GM23338 (cell line): Measurements from ENCODE around the gene CLN6.

Experiments
- CREB1 ChIP-seq: fragments of 250-450 bp; sonication (Bioruptor Pico); IDR thresholded peaks from 2 replicates; pipeline ENCODE4 v1.5.0; 2020; ENCODE audit warnings: low read depth, mild to moderate bottlenecking, moderate library complexity
- EZH2 ChIP-seq: fragments of 200-600 bp; sonication (generic); IDR thresholded peaks from one replicate; pipeline ENCODE4 v1.8.0; 2017; ENCODE audit warnings: antibody characterized with exemption, mild to moderate bottlenecking, low read depth; ENCODE audit not compliant: unreplicated experiment
- EZH2phosphoT487 ChIP-seq: fragments of 200-600 bp; sonication (generic); IDR thresholded peaks from one replicate; pipeline ENCODE4 v1.8.1; 2018; ENCODE audit warnings: antibody characterized with exemption; ENCODE audit not compliant: unreplicated experiment
- JUNB ChIP-seq: IDR thresholded peaks from one replicate; pipeline ENCODE4 v1.6.1; 2016; ENCODE audit warnings: antibody characterized with exemption; ENCODE audit not compliant: unreplicated experiment
- NANOG ChIP-seq: IDR thresholded peaks from 2 replicates; pipeline ENCODE4 v1.6.1; 2016; ENCODE audit warnings: antibody characterized with exemption, borderline replicate concordance
- POLR2AphosphoS5 ChIP-seq: IDR thresholded peaks from 2 replicates; pipeline ENCODE4 v1.6.1; 2016; ENCODE audit warnings: antibody characterized with exemption, low read depth
- STAT1 ChIP-seq: IDR thresholded peaks from one replicate; pipeline ENCODE4 v1.6.1; 2016; ENCODE audit warnings: antibody characterized with exemption; ENCODE audit not compliant: unreplicated experiment
- ZNF114 ChIP-seq: fragments of 250-450 bp; sonication (Bioruptor Pico); IDR thresholded peaks from 2 replicates; pipeline ENCODE4 v1.5.0; 2020; ENCODE audit warnings: mild to moderate bottlenecking, moderate library complexity
- TF ChIP-seq, protein P1 (sequence below), 2 experiments: fragments of 200-600 bp in 1 of 2; sonication (generic) in 1 of 2; conservative IDR thresholded peaks; 2 replicates each; pipeline versions ENCODE4 v1.5.1 to v1.6.1; 2016 to 2017; ENCODE audit warnings: antibody characterized with exemption in 2 of 2, low read depth in 2 of 2, mild to moderate bottlenecking in 2 of 2, moderate library complexity in 1 of 2
- TF ChIP-seq, protein P2 (sequence below): IDR thresholded peaks from one replicate; pipeline ENCODE4 v1.6.1; 2018; ENCODE audit warnings: antibody characterized with exemption; ENCODE audit not compliant: unreplicated experiment
- TF ChIP-seq, protein P3 (sequence below): fragments of 250-450 bp; sonication (Bioruptor Pico); IDR thresholded peaks from 2 replicates; pipeline ENCODE4 v1.5.0; 2020; ENCODE audit warnings: mild to moderate bottlenecking, moderate library complexity
- TF ChIP-seq, protein P4 (sequence below): IDR thresholded peaks from 2 replicates; pipeline ENCODE4 v1.6.1; 2016; ENCODE audit warnings: antibody characterized with exemption

DNA sequence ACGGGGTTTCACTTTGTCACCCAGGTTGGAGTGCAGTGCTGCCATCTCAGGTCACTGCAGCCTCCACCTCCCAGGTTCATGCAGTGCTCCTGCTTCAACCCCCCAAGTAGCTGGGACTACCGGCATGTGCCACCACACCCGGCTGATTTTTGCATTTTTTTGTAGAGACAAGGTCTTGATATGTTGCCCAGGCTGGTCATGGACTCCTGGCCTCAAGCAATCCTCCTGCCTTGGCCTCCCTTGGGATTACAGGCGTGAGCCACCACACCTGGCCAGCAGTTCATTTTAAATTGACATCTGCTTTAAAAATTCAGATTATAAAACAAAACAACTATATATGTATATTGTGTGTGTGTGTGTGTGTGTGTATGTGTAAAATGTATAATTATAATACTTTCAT lies 62.7 kb downstream of the CLN6 start:
- TF ChIP-seq, protein P1, sequence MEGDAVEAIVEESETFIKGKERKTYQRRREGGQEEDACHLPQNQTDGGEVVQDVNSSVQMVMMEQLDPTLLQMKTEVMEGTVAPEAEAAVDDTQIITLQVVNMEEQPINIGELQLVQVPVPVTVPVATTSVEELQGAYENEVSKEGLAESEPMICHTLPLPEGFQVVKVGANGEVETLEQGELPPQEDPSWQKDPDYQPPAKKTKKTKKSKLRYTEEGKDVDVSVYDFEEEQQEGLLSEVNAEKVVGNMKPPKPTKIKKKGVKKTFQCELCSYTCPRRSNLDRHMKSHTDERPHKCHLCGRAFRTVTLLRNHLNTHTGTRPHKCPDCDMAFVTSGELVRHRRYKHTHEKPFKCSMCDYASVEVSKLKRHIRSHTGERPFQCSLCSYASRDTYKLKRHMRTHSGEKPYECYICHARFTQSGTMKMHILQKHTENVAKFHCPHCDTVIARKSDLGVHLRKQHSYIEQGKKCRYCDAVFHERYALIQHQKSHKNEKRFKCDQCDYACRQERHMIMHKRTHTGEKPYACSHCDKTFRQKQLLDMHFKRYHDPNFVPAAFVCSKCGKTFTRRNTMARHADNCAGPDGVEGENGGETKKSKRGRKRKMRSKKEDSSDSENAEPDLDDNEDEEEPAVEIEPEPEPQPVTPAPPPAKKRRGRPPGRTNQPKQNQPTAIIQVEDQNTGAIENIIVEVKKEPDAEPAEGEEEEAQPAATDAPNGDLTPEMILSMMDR (conservative IDR thresholded peaks at IDR 0.05; ENCODE audit: low read depth in 2 of 2): no peak
- TF ChIP-seq EZH2phosphoT487: no peak
- TF ChIP-seq POLR2AphosphoS5: no peak
- TF ChIP-seq EZH2: no peak
- no peak for TF ChIP-seq CREB1 (CRISPR knock-in tag)
- TF ChIP-seq ZNF114: no peak
- TF ChIP-seq JUNB: no peak
- TF ChIP-seq NANOG: no peak
- TF ChIP-seq, protein P2, sequence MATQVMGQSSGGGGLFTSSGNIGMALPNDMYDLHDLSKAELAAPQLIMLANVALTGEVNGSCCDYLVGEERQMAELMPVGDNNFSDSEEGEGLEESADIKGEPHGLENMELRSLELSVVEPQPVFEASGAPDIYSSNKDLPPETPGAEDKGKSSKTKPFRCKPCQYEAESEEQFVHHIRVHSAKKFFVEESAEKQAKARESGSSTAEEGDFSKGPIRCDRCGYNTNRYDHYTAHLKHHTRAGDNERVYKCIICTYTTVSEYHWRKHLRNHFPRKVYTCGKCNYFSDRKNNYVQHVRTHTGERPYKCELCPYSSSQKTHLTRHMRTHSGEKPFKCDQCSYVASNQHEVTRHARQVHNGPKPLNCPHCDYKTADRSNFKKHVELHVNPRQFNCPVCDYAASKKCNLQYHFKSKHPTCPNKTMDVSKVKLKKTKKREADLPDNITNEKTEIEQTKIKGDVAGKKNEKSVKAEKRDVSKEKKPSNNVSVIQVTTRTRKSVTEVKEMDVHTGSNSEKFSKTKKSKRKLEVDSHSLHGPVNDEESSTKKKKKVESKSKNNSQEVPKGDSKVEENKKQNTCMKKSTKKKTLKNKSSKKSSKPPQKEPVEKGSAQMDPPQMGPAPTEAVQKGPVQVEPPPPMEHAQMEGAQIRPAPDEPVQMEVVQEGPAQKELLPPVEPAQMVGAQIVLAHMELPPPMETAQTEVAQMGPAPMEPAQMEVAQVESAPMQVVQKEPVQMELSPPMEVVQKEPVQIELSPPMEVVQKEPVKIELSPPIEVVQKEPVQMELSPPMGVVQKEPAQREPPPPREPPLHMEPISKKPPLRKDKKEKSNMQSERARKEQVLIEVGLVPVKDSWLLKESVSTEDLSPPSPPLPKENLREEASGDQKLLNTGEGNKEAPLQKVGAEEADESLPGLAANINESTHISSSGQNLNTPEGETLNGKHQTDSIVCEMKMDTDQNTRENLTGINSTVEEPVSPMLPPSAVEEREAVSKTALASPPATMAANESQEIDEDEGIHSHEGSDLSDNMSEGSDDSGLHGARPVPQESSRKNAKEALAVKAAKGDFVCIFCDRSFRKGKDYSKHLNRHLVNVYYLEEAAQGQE: no peak
- TF ChIP-seq, protein P3, sequence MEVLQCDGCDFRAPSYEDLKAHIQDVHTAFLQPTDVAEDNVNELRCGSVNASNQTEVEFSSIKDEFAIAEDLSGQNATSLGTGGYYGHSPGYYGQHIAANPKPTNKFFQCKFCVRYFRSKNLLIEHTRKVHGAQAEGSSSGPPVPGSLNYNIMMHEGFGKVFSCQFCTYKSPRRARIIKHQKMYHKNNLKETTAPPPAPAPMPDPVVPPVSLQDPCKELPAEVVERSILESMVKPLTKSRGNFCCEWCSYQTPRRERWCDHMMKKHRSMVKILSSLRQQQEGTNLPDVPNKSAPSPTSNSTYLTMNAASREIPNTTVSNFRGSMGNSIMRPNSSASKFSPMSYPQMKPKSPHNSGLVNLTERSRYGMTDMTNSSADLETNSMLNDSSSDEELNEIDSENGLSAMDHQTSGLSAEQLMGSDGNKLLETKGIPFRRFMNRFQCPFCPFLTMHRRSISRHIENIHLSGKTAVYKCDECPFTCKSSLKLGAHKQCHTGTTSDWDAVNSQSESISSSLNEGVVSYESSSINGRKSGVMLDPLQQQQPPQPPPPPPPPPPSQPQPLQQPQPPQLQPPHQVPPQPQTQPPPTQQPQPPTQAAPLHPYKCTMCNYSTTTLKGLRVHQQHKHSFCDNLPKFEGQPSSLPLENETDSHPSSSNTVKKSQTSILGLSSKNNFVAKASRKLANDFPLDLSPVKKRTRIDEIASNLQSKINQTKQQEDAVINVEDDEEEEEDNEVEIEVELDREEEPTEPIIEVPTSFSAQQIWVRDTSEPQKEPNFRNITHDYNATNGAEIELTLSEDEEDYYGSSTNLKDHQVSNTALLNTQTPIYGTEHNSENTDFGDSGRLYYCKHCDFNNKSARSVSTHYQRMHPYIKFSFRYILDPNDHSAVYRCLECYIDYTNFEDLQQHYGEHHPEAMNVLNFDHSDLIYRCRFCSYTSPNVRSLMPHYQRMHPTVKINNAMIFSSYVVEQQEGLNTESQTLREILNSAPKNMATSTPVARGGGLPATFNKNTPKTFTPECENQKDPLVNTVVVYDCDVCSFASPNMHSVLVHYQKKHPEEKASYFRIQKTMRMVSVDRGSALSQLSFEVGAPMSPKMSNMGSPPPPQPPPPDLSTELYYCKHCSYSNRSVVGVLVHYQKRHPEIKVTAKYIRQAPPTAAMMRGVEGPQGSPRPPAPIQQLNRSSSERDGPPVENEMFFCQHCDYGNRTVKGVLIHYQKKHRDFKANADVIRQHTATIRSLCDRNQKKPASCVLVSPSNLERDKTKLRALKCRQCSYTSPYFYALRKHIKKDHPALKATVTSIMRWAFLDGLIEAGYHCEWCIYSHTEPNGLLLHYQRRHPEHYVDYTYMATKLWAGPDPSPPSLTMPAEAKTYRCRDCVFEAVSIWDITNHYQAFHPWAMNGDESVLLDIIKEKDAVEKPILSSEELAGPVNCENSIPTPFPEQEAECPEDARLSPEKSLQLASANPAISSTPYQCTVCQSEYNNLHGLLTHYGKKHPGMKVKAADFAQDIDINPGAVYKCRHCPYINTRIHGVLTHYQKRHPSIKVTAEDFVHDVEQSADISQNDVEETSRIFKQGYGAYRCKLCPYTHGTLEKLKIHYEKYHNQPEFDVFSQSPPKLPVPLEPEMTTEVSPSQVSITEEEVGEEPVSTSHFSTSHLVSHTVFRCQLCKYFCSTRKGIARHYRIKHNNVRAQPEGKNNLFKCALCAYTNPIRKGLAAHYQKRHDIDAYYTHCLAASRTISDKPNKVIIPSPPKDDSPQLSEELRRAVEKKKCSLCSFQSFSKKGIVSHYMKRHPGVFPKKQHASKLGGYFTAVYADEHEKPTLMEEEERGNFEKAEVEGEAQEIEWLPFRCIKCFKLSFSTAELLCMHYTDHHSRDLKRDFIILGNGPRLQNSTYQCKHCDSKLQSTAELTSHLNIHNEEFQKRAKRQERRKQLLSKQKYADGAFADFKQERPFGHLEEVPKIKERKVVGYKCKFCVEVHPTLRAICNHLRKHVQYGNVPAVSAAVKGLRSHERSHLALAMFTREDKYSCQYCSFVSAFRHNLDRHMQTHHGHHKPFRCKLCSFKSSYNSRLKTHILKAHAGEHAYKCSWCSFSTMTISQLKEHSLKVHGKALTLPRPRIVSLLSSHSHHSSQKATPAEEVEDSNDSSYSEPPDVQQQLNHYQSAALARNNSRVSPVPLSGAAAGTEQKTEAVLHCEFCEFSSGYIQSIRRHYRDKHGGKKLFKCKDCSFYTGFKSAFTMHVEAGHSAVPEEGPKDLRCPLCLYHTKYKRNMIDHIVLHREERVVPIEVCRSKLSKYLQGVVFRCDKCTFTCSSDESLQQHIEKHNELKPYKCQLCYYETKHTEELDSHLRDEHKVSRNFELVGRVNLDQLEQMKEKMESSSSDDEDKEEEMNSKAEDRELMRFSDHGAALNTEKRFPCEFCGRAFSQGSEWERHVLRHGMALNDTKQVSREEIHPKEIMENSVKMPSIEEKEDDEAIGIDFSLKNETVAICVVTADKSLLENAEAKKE (CRISPR knock-in tag): no peak
- TF ChIP-seq STAT1: no peak
- TF ChIP-seq, protein P4, sequence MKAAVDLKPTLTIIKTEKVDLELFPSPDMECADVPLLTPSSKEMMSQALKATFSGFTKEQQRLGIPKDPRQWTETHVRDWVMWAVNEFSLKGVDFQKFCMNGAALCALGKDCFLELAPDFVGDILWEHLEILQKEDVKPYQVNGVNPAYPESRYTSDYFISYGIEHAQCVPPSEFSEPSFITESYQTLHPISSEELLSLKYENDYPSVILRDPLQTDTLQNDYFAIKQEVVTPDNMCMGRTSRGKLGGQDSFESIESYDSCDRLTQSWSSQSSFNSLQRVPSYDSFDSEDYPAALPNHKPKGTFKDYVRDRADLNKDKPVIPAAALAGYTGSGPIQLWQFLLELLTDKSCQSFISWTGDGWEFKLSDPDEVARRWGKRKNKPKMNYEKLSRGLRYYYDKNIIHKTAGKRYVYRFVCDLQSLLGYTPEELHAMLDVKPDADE: no peak
